SK-N-SH (cell line): ENCODE data around the gene KIF18A. TPM values are rescaled to one million over a fixed set of nuclear protein-coding genes. Genes with fewer than 3 reads are reported as not detected.
A peak's percentile ranks its signal among the peaks of the same experiment; 100 is the strongest.

Experiments
- CTCF ChIA-PET: fragments of 300-600, 350-600 bp; formaldehyde crosslinking; extraction: SDS; loops from one replicate; lab custom pipeline; 2021; lab: Yijun Ruan, JAX
- POLR2A ChIA-PET: fragments of 350-600 bp; sonication (Branson Sonifier 250); formaldehyde crosslinking; extraction: SDS; loops from one replicate; lab custom pipeline; 2020; ENCODE audit warnings: antibody characterized with exemption, inconsistent platforms; lab: Yijun Ruan, JAX
- DNase-seq: peaks from one replicate; pipeline ENCODE4 v3.0.0; 2012
- H2AFZ ChIP-seq: fragments of 200-600 bp; sonication (generic); 2 replicates; pipeline ENCODE4 v1.8.1; 2016; ENCODE audit warnings: antibody characterized with exemption, mild to moderate bottlenecking, low read depth
- H3F3A ChIP-seq: fragments of 200-600 bp; sonication (generic); replicated peaks from 2 replicates; pipeline ENCODE3; 2016; ENCODE audit warnings: antibody characterized with exemption, mild to moderate bottlenecking; ENCODE audit not compliant: insufficient read depth
- H3K27ac ChIP-seq, 2 experiments: fragments of 200-500 bp in 1 of 2; fragments of 200-600 bp in 1 of 2; sonication (Bioruptor generic) in 1 of 2; sonication (generic), shearing (Covaris generic) in 1 of 2; 2 replicates each; pipeline versions ENCODE4 v1.5.1 to v1.6.1; 2014 to 2016; ENCODE audit warnings: low read depth in 2 of 2, inconsistent platforms in 1 of 2, low read length in 1 of 2, mild to moderate bottlenecking in 1 of 2, mixed read lengths in 1 of 2
- H3K27me3 ChIP-seq: fragments of 200-600 bp; sonication (generic), shearing (Covaris generic); 2 replicates; pipeline ENCODE4 v1.6.1; 2016; ENCODE audit warnings: mixed run types; ENCODE audit not compliant: insufficient read depth
- H3K36me3 ChIP-seq, 2 experiments: fragments of 200-500 bp in 1 of 2; fragments of 200-600 bp in 1 of 2; sonication (Bioruptor generic) in 1 of 2; sonication (generic) in 1 of 2; replicated peaks in 1 of 2; 2 replicates each; pipeline versions ENCODE3 to v1.5.1; 2014 to 2016; ENCODE audit warnings: low read length in 1 of 2, mild to moderate bottlenecking in 1 of 2; ENCODE audit not compliant: insufficient read depth in 2 of 2, control insufficient read depth in 1 of 2
- H3K4me1 ChIP-seq, 2 experiments: fragments of 200-500 bp in 1 of 2; fragments of 200-600 bp in 1 of 2; sonication (Bioruptor generic) in 1 of 2; sonication (generic), shearing (Covaris generic) in 1 of 2; 2 replicates each; pipeline versions ENCODE4 v1.5.1 to v1.6.1; 2014 to 2016; ENCODE audit warnings: low read depth in 1 of 2, low read length in 1 of 2, mixed run types in 1 of 2; ENCODE audit not compliant: insufficient read depth in 2 of 2, control insufficient read depth in 1 of 2
- H3K4me2 ChIP-seq: fragments of 200-600 bp; sonication (generic), shearing (Covaris generic); 2 replicates; pipeline ENCODE4 v1.6.1; 2017; ENCODE audit warnings: mixed run types
- H3K4me3 ChIP-seq, 2 experiments: fragments of 200-500 bp in 1 of 2; fragments of 200-600 bp in 1 of 2; sonication (Bioruptor generic) in 1 of 2; sonication (generic), shearing (Covaris generic) in 1 of 2; 2 replicates each; pipeline versions ENCODE4 v1.5.1 to v1.8.1; 2014 to 2016; ENCODE audit warnings: low read depth in 2 of 2, inconsistent platforms in 1 of 2, low read length in 1 of 2, mild to moderate bottlenecking in 1 of 2, mixed read lengths in 1 of 2, moderate library complexity in 1 of 2
- H3K79me2 ChIP-seq: fragments of 200-600 bp; sonication (generic); 2 replicates; pipeline ENCODE4 v1.8.1; 2017; ENCODE audit warnings: mild to moderate bottlenecking; ENCODE audit not compliant: insufficient read depth
- H3K9ac ChIP-seq: fragments of 200-600 bp; sonication (generic); 2 replicates; pipeline ENCODE4 v1.6.1; 2017; ENCODE audit warnings: mixed run types
- H3K9me2 ChIP-seq: fragments of 200-600 bp; sonication (generic); 2 replicates; pipeline ENCODE4 v1.6.1; 2017; ENCODE audit warnings: mixed run types
- H3K9me3 ChIP-seq: fragments of 200-600 bp; sonication (generic); 2 replicates; pipeline ENCODE4 v1.6.1; 2017; ENCODE audit warnings: mixed run types, mild to moderate bottlenecking, moderate library complexity
- H4K20me1 ChIP-seq: fragments of 200-600 bp; sonication (generic); 2 replicates; pipeline ENCODE4 v1.6.1; 2017; ENCODE audit warnings: mild to moderate bottlenecking, mixed run types; ENCODE audit not compliant: insufficient read depth
- ELF1 ChIP-seq: IDR thresholded peaks from 2 replicates; pipeline ENCODE4 v1.4.0; 2012
- EP300 ChIP-seq, 2 experiments: IDR thresholded peaks; 2 replicates each; pipeline versions ENCODE4 v1.4.0 to v1.6.1; 2012; ENCODE audit warnings: borderline replicate concordance in 1 of 2, low read depth in 1 of 2, low read length in 1 of 2
- FOSL2 ChIP-seq: IDR thresholded peaks from 2 replicates; pipeline ENCODE4 v1.4.0; 2012; ENCODE audit warnings: low read depth, mild to moderate bottlenecking, moderate library complexity, borderline replicate concordance
- FOXM1 ChIP-seq: IDR thresholded peaks from 2 replicates; pipeline ENCODE4 v1.4.0; 2012; ENCODE audit warnings: low read depth, mild to moderate bottlenecking
- MXI1 ChIP-seq: IDR thresholded peaks from 2 replicates; pipeline ENCODE4 v1.6.1; 2012; ENCODE audit warnings: mild to moderate bottlenecking, low read depth, low read length, improper control_type of control experiment
- NFIC ChIP-seq: IDR thresholded peaks from 2 replicates; pipeline ENCODE4 v1.4.0; 2012; ENCODE audit warnings: borderline replicate concordance
- PBX3 ChIP-seq: IDR thresholded peaks from 2 replicates; pipeline ENCODE4; 2012
- RCOR1 ChIP-seq: fragments of 150-350 bp; IDR thresholded peaks from 2 replicates; pipeline ENCODE4 v1.6.1; 2017; ENCODE audit warnings: antibody characterized with exemption, low read length
- REST ChIP-seq: IDR thresholded peaks from 2 replicates; pipeline ENCODE4 v1.6.1; 2012; ENCODE audit warnings: mild to moderate bottlenecking, low read depth, low read length, moderate library complexity
- RFX5 ChIP-seq: IDR thresholded peaks from 2 replicates; pipeline ENCODE4 v1.6.1; 2012; ENCODE audit warnings: mild to moderate bottlenecking, improper control_type of control experiment, low read length
- SIN3A ChIP-seq: IDR thresholded peaks from 2 replicates; pipeline ENCODE4 v1.6.1; 2012; ENCODE audit warnings: low read depth, mild to moderate bottlenecking, low read length, moderate library complexity, borderline replicate concordance
- SMC3 ChIP-seq: IDR thresholded peaks from 2 replicates; pipeline ENCODE4 v1.6.1; 2012; ENCODE audit warnings: low read depth, low read length, improper control_type of control experiment
- TAF1 ChIP-seq: IDR thresholded peaks from 2 replicates; pipeline ENCODE4 v1.6.1; 2012; ENCODE audit warnings: low read depth, mild to moderate bottlenecking, low read length, moderate library complexity, borderline replicate concordance
- TCF12 ChIP-seq: IDR thresholded peaks from 2 replicates; pipeline ENCODE4 v1.4.0; 2012
- USF1 ChIP-seq: IDR thresholded peaks from 2 replicates; pipeline ENCODE4 v1.4.0; 2012; ENCODE audit warnings: low read depth, borderline replicate concordance
- WGBS: methylation state at CpG from one replicate; pipeline ENCODE4 v1.1.6; 2017; ENCODE audit warnings: low lambda C conversion rate; 5-methylcytosine and 5-hydroxymethylcytosine counted together
- polyA plus RNA-seq, 3 experiments: library from polyadenylated mRNA; depleted of rRNA; stranded (reverse); fragments of >200 nt; gene quantifications; 2 replicates each; pipeline ENCODE4 v1.2.3, GENCODE V29; 2012

The KIF18A gene
- polyA plus RNA-seq, 1 of the 3 experiments (the other 2 are of a cell fraction): 3.8 TPM

GRCh38 chr11:28107750-28108618 lies at the start of gene KIF18A, which contains the start of gene METTL15 (continued):
- TF ChIP-seq REST (no peak), RCOR1 (peak; percentile 7; the same call in 1 of the 2 replicates), ELF1 (no peak), EP300 (IDR thresholded peaks at IDR 0.05; ENCODE audit: borderline replicate concordance in 1 of 2, low read depth in 1 of 2, low read length in 1 of 2) (no peak), NFIC (peak; percentile 43), SMC3 (0 out of 2 replicates have a peak, but pooled peaks have one; percentile 14), PBX3 (no peak), RFX5 (no peak; the same call in 1 of the 2 replicates)

GRCh38 chr11:28153586-28153985 lies 45.6 kb upstream of the KIF18A start:
- CTCF ChIA-PET: no interaction called here

More at GRCh38 chr11:28153586-28153985, 45.6 kb upstream of the KIF18A start:
- 0 out of 4 replicates have a peak overlapping the region, but pooled peaks of 1 of the 2 experiments have one; percentile 17 for H3K27ac ChIP-seq
- no peak overlapping the region for H3K9ac ChIP-seq
- H3K4me2 ChIP-seq: no peak overlapping the region
- peaks cover 12 to 24% of the 10 kb centered on the region in 2 experiments for H3K36me3 ChIP-seq
- POLR2A ChIA-PET: no interaction called here
- H2AFZ ChIP-seq: no peak overlapping the region
- DNase-seq: no peak
- 78% methylated on average over 2 of the region's 2 CpGs for WGBS
- H3F3A ChIP-seq: no peaks in the 10 kb centered on the region
- no peak overlapping the region for H3K4me3 ChIP-seq
- no peaks in the 10 kb centered on the region for H4K20me1 ChIP-seq
- H3K79me2 ChIP-seq: 0 out of 2 replicates have a peak, but pooled peaks cover 4% of the 10 kb centered on the region
- no peaks in the 10 kb centered on the region for H3K27me3 ChIP-seq
- no peaks in the 10 kb centered on the region for H3K9me2 ChIP-seq
- H3K9me3 ChIP-seq: no peaks in the 10 kb centered on the region
- H3K4me1 ChIP-seq: peaks cover 0 to 6% of the 10 kb centered on the region in 2 experiments; a peak in 1 of 4 replicates
- TF ChIP-seq FOSL2: 0 out of 2 replicates have a peak, but pooled peaks have one; percentile 9
- no peak for TF ChIP-seq RFX5
- TF ChIP-seq SIN3A: no peak
- peak; percentile 17; the same call in 1 of the 2 replicates for TF ChIP-seq TCF12
- TF ChIP-seq ELF1: no peak
- TF ChIP-seq USF1: no peak
- TF ChIP-seq MXI1: no peak
- TF ChIP-seq TAF1: no peak
- TF ChIP-seq FOXM1: no peak
